GM18517 (cell line): ENCODE data around the gene PPM1F.
"Not testable (repeated sequence)": the region's sequence is repeated elsewhere in the genome, so short reads cannot be mapped to it uniquely, and the experiment has no call there.

Experiments
- ATAC-seq: cut with Tn5 transposase; IDR thresholded peaks from one replicate; pipeline ENCODE4 v1.9.1; 2021; ENCODE audit warnings: mild to moderate bottlenecking, moderate library complexity; ENCODE audit not compliant: unreplicated experiment

The PPM1F gene

DNA sequence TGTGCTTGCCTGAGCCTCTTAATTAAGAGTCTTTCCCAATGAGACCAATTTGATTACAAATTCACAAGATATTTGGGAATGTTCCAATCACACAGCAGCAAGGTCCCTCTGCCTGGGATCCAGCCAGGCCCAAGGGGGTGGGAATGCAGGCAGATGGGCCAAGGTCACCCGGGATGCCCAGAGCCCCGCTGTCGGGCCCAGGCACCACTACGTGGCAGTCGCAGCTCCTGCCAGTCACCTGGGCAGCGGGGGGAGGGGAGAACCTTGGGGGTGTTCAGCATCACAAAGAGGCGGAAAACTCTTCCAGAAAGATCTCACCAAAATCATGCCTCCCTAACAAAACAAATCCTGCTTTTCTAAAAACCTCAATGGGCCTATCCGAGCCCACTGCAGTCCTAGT lies 30.9 kb downstream of the PPM1F start:
- no peak for ATAC-seq

DNA sequence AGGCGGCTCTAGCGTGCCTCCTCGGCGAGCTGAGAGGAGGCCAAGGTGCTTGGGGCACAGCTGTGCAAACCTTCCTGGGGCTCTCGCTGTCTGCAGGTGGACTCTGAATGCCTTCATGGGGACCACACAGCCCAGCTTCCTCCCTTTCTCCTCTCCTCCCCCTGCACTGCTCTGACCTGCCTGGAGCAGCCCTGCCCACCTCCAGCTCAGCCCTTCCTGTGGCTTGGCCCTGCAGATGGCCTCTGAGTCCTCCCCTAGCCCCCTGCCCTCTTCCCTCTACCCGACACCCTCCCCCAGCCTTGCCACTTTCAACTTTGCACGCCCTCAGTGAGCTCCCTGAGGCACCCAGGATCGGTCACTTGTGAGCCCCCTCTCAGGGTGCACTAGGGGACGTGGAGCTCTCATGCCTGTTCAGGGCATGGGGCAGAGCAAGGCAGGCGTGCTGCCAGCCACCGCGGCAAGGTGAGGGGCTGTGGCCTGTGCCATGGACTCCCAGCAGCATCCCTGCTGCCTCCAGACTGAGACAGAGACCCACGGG lies 31.4 kb downstream of the PPM1F start:
- ATAC-seq, result no peak

DNA sequence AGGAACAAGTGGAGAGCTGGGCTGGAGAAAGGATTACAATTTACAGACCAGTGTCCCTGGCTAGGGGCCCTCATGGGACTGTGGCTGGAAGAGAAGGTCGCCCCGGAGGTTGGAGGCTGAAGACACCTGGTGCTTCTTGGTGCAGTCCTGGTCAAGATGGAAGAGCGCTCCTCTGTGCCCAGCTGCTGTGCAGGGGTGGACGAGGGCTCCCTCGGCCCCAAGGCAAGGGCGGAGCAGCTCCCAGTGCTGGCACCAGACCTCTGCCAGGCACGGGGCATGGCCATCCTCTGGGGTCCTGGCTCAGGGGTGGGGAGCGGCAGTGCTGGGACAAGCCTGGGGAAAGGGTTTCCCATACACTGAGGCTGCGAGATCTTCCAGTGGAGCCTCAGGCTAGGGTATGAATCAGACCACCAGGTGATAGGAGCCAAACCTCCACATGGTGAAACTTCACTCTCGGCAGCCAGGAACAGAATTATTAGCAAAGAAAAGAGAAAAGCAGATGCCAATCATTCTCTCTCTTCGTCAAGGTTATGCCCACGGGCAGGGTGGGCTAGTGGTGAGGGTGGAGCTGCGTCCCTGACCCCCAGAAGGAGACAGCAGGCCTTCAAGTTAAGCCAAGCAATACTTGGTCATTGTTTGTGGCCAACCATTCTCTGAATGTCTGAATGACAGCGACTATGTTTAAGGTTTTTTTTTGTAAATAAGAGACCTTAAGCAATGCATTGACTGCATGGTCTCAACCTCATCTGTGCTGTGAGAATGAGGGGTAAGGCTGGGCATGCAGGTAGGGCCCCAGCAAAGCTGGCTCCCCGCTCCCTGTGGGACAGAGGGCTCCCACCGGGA lies 32.1 kb downstream of the PPM1F start:
- no peak for ATAC-seq

DNA sequence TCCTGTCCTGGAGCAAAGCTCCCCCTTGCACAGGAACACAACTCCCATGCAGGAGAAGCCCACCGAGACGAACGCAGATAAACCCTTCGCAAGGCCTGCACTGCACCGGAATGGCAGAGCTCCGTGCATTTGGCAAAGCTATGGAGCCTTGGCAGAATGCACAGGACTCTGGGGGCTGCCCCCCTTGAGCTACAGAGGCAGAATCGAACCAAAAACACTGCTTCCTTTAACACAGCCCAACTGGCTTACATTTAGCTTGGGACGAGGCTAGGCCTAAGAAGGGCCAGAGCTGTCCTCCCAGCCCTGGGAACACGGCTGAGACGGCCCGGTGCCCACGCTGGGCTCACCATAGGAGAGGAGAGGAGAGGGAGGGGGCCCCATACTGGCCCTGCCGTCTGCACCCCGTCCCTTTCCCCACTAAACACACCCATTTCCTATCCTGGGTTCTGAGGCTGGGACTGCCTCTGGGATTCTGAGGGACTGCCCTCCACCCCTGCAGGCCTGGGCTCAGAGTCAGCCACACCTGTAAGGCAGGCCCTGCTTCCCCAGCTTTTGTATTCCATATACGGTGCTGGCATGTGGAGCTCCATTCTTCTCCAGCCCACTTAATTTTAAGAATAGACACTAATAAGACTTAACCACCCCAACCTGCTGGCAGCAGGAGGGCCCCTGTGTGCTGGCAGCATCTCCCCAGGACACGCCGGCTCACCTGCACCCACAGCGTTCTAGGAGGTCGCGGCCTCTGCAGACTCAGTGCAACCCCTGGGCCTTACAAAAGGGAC lies 32.9 kb downstream of the PPM1F start:
- no peak for ATAC-seq

DNA sequence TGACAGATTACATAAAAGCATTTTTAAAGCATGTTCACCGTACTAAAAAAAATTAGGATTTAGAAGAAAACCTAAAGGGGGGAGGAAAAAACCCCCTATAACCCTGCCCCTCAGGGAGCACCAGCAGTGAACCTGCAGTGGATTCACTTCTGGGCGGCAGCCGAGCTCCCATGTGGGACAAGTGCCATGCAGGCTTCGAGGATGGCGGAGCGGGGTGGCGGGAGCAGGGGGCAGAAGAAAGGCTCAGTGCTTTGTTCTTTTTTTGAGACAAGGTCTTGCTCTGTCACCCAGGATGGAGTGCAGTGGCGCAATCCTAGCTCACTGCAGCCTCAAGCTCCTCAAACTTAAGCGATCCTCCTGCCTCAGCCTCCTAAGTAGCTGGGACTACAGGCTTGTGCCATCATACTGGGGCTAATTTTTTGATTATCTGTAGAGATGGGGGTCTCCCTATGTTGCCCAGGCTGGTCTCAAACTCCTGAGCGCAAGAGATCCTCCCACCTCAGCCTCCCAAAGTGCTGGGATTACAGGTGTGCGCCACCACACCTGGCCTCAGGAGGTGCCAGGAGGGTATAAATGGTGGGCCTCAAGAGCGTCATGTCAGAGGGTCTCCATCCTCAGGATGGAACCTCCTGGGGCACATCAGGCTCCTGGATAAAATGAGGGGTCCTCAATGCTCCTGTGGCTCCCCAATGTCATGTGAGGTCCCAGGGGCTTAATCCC lies 34.0 kb downstream of the PPM1F start:
- no peak for ATAC-seq

DNA sequence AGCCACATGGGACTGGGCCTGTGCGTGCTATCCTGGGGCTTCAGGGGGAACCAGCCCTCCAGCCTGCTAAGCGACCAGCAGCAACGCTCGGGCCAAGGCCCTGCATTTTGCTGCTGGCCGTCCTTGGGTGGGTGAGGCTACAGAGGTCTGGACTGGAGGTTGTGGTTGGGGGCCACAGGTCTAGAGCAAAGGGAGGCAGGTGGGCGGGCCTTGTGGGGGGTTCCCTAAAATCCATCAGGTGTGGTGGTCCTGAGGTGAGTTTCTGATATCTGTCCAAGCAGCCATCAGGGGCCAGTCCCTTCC lies 34.7 kb downstream of the PPM1F start:
- ATAC-seq, result no peak

DNA sequence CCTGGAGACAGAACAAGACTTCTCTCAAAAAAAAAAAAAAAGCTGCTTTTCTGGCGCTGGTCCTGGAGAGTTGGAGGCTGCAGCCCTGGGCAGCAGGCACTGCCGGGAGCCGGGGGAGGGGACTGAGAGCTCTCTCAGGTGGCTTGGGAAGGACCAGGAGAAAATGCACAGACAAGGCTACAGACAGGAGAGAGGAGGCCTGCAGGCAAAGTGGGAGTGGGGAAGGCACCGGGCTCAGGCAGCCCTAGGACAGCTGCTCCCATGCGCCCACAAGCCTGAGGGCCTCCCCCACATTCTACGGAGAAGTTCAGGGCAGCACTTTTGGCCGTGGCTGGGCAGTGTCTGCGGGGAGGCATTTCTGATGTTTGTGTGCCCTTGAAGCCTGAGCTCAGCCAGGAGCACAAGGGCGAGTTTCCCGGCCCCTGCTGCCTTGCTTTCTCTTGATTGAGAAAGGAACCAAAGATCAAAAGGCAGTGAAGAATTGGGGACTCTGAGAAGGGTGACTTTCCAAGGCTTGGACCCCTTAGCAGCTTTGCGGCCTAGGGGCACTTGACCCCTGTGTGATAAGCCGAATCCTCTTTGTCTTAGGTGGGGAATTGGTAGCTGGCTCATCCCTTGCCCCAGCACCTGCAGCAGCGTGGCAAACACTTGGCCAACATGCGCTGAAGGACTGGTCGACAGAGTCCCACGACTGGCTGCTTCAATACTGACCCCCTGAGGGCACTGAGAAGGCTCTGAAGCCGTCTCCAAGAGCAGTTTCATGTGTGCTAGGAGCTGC lies 35.3 kb downstream of the PPM1F start:
- no peak for ATAC-seq

DNA sequence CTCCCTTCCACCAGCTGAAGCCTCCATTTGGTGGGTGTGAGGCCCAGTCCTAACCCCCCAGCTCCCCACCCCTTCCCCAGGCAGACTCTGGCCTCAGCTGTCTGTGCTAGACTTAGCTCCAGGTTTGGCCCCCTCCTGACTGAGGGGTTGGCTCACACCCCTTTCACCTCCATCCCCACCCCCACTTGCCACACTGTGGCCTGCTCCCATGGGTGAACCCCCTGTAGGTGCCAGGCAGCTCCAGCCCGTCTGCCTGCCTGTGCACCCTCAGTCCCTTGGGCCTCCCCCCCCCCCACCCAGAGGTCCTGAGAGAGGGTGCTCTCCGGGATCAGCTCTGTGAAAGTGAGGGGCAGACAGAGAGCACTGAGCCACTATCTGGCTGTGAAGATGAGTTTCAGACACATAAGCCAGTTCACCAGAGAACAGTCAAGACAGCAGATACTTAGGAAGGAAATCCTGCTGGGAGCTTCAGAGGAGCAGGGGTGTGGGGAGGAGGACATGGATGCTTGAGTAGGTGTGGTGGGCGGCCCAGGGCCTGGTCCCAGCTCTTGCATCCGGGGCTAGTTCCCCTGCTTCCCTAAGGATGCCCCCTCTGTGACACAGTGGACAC lies 36.2 kb downstream of the PPM1F start:
- no peak for ATAC-seq

DNA sequence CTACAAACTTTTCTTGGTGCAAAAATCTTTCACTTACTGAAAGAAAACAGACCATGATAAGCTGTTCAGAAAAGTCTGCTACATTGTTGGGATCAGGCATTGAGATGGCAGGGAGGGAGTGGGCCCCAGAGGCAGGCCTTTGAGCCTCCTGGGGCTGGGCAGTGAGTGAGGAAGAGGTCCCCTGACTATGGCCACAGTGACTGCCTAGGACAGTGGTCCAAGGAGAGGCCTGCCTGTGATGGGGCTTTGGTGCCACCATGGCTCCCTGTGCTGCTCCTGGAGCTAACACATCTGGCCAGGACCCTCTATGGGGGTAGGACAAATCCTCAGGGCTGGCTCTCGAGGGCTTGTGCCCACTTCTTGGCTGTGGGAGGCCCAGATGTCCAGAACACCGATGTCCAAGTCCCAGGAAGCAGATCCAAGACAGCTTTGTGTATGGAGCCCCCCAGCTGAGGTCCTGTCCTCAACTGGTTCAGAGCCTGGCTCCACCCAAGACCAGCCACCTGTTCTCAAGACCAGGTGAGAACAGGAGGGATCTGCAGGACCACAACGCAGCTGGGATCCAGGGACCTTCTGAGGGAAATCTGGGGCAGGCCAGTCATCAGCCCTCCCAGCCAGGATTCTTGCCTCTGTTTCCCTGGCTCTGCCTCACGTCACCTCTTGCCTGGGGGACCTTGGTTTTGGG lies 36.9 kb downstream of the PPM1F start:
- ATAC-seq, result no peak

DNA sequence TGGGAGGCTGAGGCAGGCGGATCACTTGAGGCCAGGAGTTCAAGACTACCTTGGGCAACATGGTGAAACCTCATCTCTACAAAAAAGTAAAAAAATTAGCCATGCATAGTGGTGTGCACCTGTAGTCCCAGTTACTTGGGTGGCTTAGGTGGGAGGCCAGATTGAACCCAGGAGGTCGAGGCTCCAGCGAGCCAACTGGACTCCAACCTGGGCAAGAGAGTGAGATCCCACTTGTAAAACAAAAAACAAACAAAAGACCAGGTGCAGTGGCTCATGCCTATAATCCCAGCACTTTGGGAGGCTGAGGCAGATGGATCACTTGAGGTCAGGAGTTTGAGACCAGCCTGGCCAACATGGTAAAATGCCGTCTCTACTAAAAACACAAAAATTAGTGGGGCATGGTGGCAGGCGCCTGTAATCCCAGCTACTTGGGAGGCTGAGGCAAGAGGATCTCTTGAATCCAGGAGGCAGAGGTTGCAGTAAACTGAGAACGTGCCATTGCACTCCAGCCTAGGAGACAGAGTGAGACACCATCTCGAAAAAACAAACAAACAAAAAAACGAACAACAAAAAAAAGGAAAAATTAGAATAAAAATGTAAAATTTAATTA lies 38.5 kb downstream of the PPM1F start:
- ATAC-seq, result not testable (repeated sequence)

DNA sequence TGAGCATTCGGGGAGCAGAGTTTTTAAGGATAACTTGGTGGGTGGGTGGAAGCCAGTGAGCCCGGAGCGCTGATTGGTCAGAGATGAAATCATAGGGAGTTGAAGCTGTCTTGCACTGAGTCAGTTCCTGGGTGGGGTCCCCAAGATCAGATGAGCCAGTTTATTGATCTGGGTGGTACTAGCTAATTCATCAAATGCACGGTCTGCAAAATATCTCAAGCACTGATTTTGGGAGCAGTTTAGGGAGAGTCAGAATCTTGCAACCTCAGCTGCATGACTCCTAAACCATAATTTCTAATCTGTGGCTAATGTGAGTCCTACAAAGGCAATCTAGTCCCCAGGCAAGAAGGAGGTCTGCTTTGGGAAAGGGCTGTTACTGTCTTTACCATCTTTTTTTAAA lies 42.3 kb downstream of the PPM1F start:
- ATAC-seq, result not testable (repeated sequence)

DNA sequence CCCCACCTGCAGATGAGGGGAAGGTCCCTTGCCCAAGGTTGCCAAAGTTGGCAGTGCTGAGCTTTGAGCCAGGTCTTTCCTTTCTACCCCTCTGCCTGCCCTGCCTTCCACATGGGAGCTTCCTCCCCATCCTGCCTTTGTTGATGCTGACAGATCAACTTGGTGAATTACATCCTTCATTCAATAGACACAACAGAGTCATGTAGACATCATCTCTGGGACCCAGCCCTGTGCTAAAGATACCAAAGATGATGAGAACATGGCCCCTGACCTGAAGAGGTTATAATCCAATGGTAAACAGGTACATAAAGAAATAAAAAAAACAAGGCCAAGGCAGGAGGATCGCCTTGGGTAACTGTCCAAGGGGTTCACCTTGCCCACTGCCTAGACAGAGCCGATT lies 42.8 kb downstream of the PPM1F start:
- no peak for ATAC-seq

DNA sequence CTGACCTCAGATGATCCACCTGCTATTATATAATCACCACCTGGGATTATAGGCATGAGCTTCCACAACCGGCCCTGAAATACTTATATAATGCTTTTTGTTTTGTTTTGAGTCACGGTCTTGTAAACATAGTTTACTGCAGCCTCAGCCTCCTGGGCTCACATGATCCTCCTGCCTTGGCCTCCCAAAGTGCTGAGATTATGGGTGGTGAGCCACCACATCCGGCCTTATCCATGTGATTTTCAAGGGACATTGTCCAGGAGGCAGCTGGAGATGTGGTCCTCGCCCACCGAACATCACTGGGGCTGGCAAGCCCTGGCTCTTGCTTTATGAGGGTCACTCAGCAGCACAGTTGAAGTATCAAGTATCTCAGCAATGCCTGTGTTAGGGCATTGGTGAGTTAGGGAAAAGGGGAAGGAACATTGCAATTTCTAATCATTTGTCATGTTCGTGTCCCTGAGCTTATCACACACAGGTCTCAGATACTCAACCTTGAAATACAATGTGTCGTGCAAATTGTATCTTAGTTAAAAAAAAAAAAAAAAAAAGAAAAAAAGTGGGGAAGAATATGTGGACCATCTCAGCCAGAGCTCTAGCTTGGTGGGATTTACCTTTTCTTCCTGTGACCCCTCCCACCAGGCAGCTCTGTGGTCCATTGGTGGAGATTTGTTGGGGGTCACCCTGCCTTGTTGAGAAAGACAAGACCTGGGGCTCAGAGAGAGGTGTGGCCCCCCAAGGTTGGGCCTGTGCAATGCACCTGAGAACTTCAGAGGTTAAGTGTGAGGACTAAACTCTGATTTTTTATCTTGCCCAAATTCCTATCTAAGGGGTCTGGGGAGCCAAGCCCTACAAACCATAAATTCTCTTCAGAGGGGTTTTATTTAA lies 44.8 kb downstream of the PPM1F start:
- ATAC-seq, result no peak

DNA sequence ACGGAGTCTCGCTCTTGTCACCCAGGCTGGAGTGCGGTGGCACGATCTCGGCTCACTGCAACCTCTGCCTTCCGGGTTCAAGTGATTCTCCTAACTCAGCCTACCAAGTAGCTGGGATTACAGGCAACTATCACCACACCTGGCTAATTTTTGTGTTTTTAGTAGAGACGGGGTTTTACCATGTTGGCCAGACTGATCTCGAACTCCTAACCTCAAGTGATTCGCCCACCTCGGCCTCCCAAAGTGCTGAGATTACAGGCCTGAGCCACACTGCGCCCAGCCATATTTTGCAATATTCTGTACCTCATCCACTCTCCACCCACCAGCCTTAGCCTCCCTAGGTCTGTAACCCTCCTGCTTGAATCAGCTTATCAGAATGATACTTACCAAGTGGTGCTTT lies 47.4 kb downstream of the PPM1F start:
- not testable (repeated sequence) for ATAC-seq

DNA sequence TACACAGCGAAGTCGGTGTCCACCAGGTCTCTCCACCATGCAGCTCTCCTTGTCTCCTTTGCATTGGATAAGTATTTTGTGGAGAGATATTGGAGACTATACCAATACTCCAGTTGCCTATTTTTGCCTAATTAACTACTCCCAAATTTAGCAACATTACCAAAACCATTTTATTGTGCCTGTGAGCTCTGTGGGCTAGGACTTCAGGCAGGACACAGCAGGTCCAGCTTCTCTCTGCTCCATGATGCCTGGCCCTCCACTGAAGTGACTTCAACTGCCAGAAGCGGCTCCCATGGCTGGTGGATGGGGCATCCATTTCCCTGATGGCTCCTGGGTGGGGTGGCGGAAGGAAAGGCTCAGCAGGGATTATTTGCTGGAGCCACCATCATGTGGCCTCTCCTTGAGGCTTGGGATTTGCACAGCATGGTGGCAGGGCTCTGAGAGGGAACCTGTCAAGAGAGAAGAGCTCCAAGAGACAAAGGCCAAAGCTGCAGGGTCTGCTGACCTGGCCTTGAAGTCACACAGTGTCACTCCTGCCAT lies 48.3 kb downstream of the PPM1F start:
- ATAC-seq, result no peak

DNA sequence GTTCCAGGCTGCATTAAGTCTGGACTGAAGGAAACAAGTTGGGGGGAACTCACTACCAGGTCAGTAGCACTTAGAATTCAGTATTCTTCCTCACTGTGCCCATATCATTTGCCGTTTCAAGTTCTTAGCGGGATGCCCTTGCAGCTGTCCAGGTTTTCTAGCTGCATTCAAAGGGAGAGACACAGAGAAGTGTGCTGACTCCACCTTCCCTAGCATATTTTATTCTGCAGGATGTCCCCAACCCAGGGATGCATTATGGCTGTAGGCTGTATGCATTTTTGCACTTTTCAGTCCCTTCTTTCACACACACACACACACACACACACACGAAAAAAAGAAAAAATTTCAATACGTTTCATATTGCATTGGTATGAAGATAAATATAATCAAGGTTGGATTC lies 49.4 kb downstream of the PPM1F start:
- ATAC-seq, result no peak

DNA sequence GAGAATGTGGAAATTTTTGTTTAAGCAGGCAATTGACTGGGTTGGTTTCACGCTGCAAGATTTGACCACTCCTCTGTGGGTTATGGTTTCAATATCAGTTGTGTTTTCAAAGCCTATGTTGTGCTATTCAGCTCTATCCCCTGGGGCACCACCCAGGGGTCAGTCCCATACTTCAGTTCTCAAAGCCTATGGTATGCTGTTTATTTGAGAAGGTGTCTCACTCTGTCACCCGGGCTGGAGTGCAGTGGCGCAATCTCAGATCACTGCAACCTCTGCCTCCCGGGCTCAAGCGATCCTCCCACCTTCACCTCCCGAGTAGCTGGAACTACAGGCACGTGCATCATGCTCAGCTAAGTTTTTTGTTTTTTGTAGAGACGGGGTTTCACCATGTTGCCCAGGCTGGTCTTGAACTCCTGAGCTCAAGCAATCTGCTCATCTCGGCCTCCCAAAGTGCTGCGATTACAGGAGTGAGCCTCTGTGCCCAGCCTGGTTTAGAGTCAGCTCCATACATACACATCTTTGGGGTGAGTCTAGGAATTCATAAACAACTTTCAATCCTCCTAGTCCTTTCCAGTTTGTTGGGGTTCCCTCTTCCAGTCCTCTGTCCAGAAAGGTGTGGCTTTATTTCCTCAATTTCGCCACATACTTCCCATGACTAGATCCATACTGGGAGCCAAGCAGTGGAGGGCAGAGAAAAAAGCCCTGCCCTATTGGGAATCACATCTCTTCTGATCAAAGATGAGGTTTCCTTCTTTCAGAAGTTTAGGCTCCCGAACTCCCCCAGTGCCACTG lies 50.2 kb downstream of the PPM1F start:
- no peak for ATAC-seq
